Nephron progenitor cell (in vitro differentiated cells): ENCODE results near the gene LTB4R2.
A peak's percentile ranks its signal among the peaks of the same experiment; 100 is the strongest.

ENCODE experiments used
- DNase-seq: peaks from one replicate; pipeline ENCODE4 v3.0.0; 2021
- H3K27ac Mint-ChIP-seq: 2 replicates; pipeline ENCODE4 v1.8.0; 2021; ENCODE audit warnings: mild to moderate bottlenecking, moderate library complexity, mixed read lengths
- H3K27me3 Mint-ChIP-seq: 2 replicates; pipeline ENCODE4 v1.8.0; 2021; ENCODE audit warnings: mild to moderate bottlenecking, low read depth, mixed read lengths; ENCODE audit not compliant: poor library complexity
- H3K36me3 Mint-ChIP-seq: 2 replicates; pipeline ENCODE4 v1.8.0; 2021; ENCODE audit warnings: low read depth, mixed read lengths
- H3K4me1 Mint-ChIP-seq: 2 replicates; pipeline ENCODE4 v1.8.0; 2021; ENCODE audit warnings: mixed read lengths
- H3K4me3 Mint-ChIP-seq: 2 replicates; pipeline ENCODE4 v1.8.0; 2021; ENCODE audit warnings: mild to moderate bottlenecking, moderate library complexity, mixed read lengths
- H3K9me3 Mint-ChIP-seq: 2 replicates; pipeline ENCODE4 v1.8.0; 2021; ENCODE audit warnings: mild to moderate bottlenecking, moderate library complexity, mixed read lengths
- CTCF ChIP-seq: fragments of 200-600 bp; sonication (generic); IDR thresholded peaks from 2 replicates; pipeline ENCODE4 v1.5.0; 2021; ENCODE audit warnings: antibody characterized with exemption

The LTB4R2 gene

GRCh38 chr14:24291446-24292117, 18.4 kb upstream of the LTB4R2 start:
- DNase-seq, result no peak
- peaks cover 17% of the 10 kb centered on the region for H3K4me1 Mint-ChIP-seq
- no peaks in the 10 kb centered on the region for H3K9me3 Mint-ChIP-seq
- no peak overlapping the region for H3K27ac Mint-ChIP-seq
- TF ChIP-seq CTCF, result no peak
- H3K36me3 Mint-ChIP-seq, result peaks cover 10% of the 10 kb centered on the region
- H3K4me3 Mint-ChIP-seq, result no peak overlapping the region
- no peaks in the 10 kb centered on the region for H3K27me3 Mint-ChIP-seq

- Mint-ChIP-seq H3K4me3 (no peak overlapping the region), H3K4me1 (peaks cover 22% of the 10 kb centered on the region), H3K27me3 (no peaks in the 10 kb centered on the region), H3K9me3 (no peaks in the 10 kb centered on the region), H3K27ac (no peak overlapping the region), H3K36me3 (peaks cover 10% of the 10 kb centered on the region)
- no peak for TF ChIP-seq CTCF
- no peak for DNase-seq
Observed at GRCh38 chr14:24292118-24292807, 17.7 kb upstream of the LTB4R2 start.

- Mint-ChIP-seq H3K4me1 (peaks cover 21% of the 10 kb centered on the region), H3K27ac (no peak overlapping the region), H3K36me3 (peaks cover 10% of the 10 kb centered on the region), H3K4me3 (no peak overlapping the region), H3K27me3 (no peaks in the 10 kb centered on the region), H3K9me3 (no peaks in the 10 kb centered on the region)
- DNase-seq, result no peak
- no peak for TF ChIP-seq CTCF
Observed at GRCh38 chr14:24293525-24293924, 16.4 kb upstream of the LTB4R2 start.

GRCh38 chr14:24296341-24297157, 13.4 kb upstream of the LTB4R2 start:
- peak; percentile 54 for DNase-seq
- Mint-ChIP-seq H3K27ac (peak overlapping the region; percentile 38), H3K4me3 (no peak overlapping the region)

More at GRCh38 chr14:24296341-24297157, 13.4 kb upstream of the LTB4R2 start:
- Mint-ChIP-seq H3K36me3 (peaks cover 10% of the 10 kb centered on the region), H3K4me1 (peaks cover 48% of the 10 kb centered on the region), H3K27me3 (no peaks in the 10 kb centered on the region), H3K9me3 (no peaks in the 10 kb centered on the region)
- TF ChIP-seq CTCF, result peak; percentile 68
